Chondrocyte (in vitro differentiated cells): Measurements from ENCODE around the gene STIL. TPM values are rescaled to one million over a fixed set of nuclear protein-coding genes. Genes with fewer than 3 reads are reported as not detected.
"Not testable (repeated sequence)": the region's sequence is repeated elsewhere in the genome, so short reads cannot be mapped to it uniquely, and the experiment has no call there.

Experiments
- DNase-seq: peaks from one replicate; pipeline ENCODE4 v3.0.0; 2021; ENCODE audit warnings: mixed read lengths, low spot score
- H3K27ac Mint-ChIP-seq: one replicate; pipeline ENCODE4 v1.8.0; 2021; ENCODE audit warnings: mild to moderate bottlenecking, moderate library complexity, mixed read lengths; ENCODE audit not compliant: unreplicated experiment
- H3K27me3 Mint-ChIP-seq: 2 replicates; pipeline ENCODE4 v1.8.0; 2021; ENCODE audit warnings: low read depth, mixed read lengths
- H3K36me3 Mint-ChIP-seq: 2 replicates; pipeline ENCODE4 v1.8.0; 2021; ENCODE audit warnings: low read depth, mixed read lengths
- H3K4me1 Mint-ChIP-seq: 2 replicates; pipeline ENCODE4 v1.8.0; 2021; ENCODE audit warnings: low read depth, mild to moderate bottlenecking, mixed read lengths
- H3K4me3 Mint-ChIP-seq: one replicate; pipeline ENCODE4 v1.8.0; 2021; ENCODE audit warnings: mild to moderate bottlenecking, moderate library complexity, mixed read lengths; ENCODE audit not compliant: unreplicated experiment
- H3K9me3 Mint-ChIP-seq: 2 replicates; pipeline ENCODE4 v1.8.0; 2021; ENCODE audit warnings: low read depth, mixed read lengths
- CTCF ChIP-seq: fragments of 200-600 bp; sonication (generic); IDR thresholded peaks from 2 replicates; pipeline ENCODE4 v1.5.0; 2021; ENCODE audit warnings: antibody characterized with exemption, mild to moderate bottlenecking, moderate library complexity
- total RNA-seq: library from RNA; stranded (reverse); gene quantifications from 3 replicates; pipeline ENCODE4 v1.2.1, GENCODE V29; 2021

The STIL gene
- total RNA-seq, 1 donor from 2014 or later: 5.0 TPM

GRCh38 chr1:47323599-47324031, 9.7 kb upstream of the STIL start:
- no peak overlapping the region for H3K27ac Mint-ChIP-seq
- H3K27me3 Mint-ChIP-seq: no peaks in the 10 kb centered on the region
- no peak for DNase-seq
- H3K36me3 Mint-ChIP-seq: peaks cover 2% of the 10 kb centered on the region
- H3K4me3 Mint-ChIP-seq: no peak overlapping the region
- no peak for TF ChIP-seq CTCF
- no peaks in the 10 kb centered on the region for H3K9me3 Mint-ChIP-seq
- no peaks in the 10 kb centered on the region for H3K4me1 Mint-ChIP-seq

- not testable (repeated sequence) for H3K9me3 Mint-ChIP-seq, H3K27ac Mint-ChIP-seq, H3K36me3 Mint-ChIP-seq, H3K4me3 Mint-ChIP-seq, H3K27me3 Mint-ChIP-seq, H3K4me1 Mint-ChIP-seq, DNase-seq
These were observed 6.0 kb upstream of the STIL start for GRCh38 chr1:47319968-47320367.

GRCh38 chr1:47317841-47318240, 3.9 kb upstream of the STIL start:
- Mint-ChIP-seq H3K36me3 (no peaks in the 10 kb centered on the region), H3K4me1 (peaks cover 14% of the 10 kb centered on the region), H3K27me3 (no peaks in the 10 kb centered on the region), H3K9me3 (no peaks in the 10 kb centered on the region), H3K4me3 (no peak overlapping the region), H3K27ac (peak overlapping the region; percentile 74)
- DNase-seq: no peak
- no peak for TF ChIP-seq CTCF

- H3K4me3 Mint-ChIP-seq: no peak overlapping the region
- H3K4me1 Mint-ChIP-seq: peaks cover 19% of the 10 kb centered on the region
- H3K9me3 Mint-ChIP-seq: no peaks in the 10 kb centered on the region
- H3K36me3 Mint-ChIP-seq: peaks cover 3% of the 10 kb centered on the region
- no peak for DNase-seq
- TF ChIP-seq CTCF: no peak
- H3K27me3 Mint-ChIP-seq: no peaks in the 10 kb centered on the region
- no peak overlapping the region for H3K27ac Mint-ChIP-seq
These were observed 4.5 kb downstream of the STIL start for GRCh38 chr1:47309427-47309826.

- Mint-ChIP-seq H3K9me3 (no peaks in the 10 kb centered on the region), H3K4me1 (peaks cover 2% of the 10 kb centered on the region)
- no peak for TF ChIP-seq CTCF
These were observed 11.5 kb downstream of the STIL start for GRCh38 chr1:47302472-47302871.

GRCh38 chr1:47298025-47298699, 15.8 kb downstream of the STIL start:
- H3K4me3 Mint-ChIP-seq: no peak overlapping the region
- no peaks in the 10 kb centered on the region for H3K27me3 Mint-ChIP-seq
- H3K9me3 Mint-ChIP-seq: no peaks in the 10 kb centered on the region
- no peak for DNase-seq
- peaks cover 12% of the 10 kb centered on the region for H3K36me3 Mint-ChIP-seq
- no peak for TF ChIP-seq CTCF
- no peak overlapping the region for H3K27ac Mint-ChIP-seq
- H3K4me1 Mint-ChIP-seq: peaks cover 2% of the 10 kb centered on the region

More at GRCh38 chr1:47302472-47302871, 11.5 kb downstream of the STIL start:
- H3K36me3 Mint-ChIP-seq: peaks cover 15% of the 10 kb centered on the region
- no peaks in the 10 kb centered on the region for H3K27me3 Mint-ChIP-seq
- H3K27ac Mint-ChIP-seq: no peak overlapping the region
- DNase-seq: no peak
- no peak overlapping the region for H3K4me3 Mint-ChIP-seq
